AG04450 (cell line): ENCODE measurements around the gene STMP1. TPM values are rescaled to one million over a fixed set of nuclear protein-coding genes. Genes with fewer than 3 reads are reported as not detected.
A peak's percentile ranks its signal among the peaks of the same experiment; 100 is the strongest.

Source experiments
- CTCF ChIA-PET: fragments of 300-600, 350-600 bp; formaldehyde crosslinking; extraction: SDS; loops from one replicate; lab custom pipeline; 2022; ENCODE audit warnings: antibody characterized with exemption, inconsistent platforms; lab: Charles Lee
- POLR2A ChIA-PET: fragments of 350-600 bp; formaldehyde crosslinking; extraction: SDS; loops from one replicate; lab custom pipeline; 2021; ENCODE audit warnings: antibody characterized with exemption, inconsistent platforms; lab: Yijun Ruan, JAX
- DNase-seq: peaks from one replicate; pipeline ENCODE4 v3.0.0-alpha.2; 2011; ENCODE audit warnings: low read depth, low spot score
- H3K27ac ChIP-seq: one replicate; pipeline ENCODE4 v1.5.1; 2012; ENCODE audit warnings: low read depth, low read length, control low read depth
- H3K27me3 ChIP-seq: one replicate; pipeline ENCODE4 v1.6.0; 2012; ENCODE audit warnings: low read length; ENCODE audit not compliant: control insufficient read depth, insufficient read depth
- H3K4me3 ChIP-seq: 2 replicates; pipeline ENCODE4 v1.5.1; 2011; ENCODE audit warnings: mild to moderate bottlenecking, low read depth, low read length, control low read depth
- H3K9me3 ChIP-seq: 2 replicates; pipeline ENCODE4 v1.5.1; 2012; ENCODE audit warnings: low read length; ENCODE audit not compliant: control insufficient read depth, insufficient read depth
- CTCF ChIP-seq: IDR thresholded peaks from 2 replicates; pipeline ENCODE4 v1.5.1; 2011; ENCODE audit warnings: low read depth, low read length, control low read depth, inconsistent platforms
- polyA plus RNA-seq: library from polyadenylated mRNA; depleted of rRNA; stranded (reverse); fragments of >200 nt; gene quantifications from 2 replicates; pipeline ENCODE4 v1.2.3, GENCODE V29; 2011

The STMP1 gene
- polyA plus RNA-seq, 1 experiment: 48.2 TPM

- Histone ChIP-seq H3K27ac (no peak overlapping the region), H3K27me3 (no peaks in the 10 kb centered on the region), H3K4me3 (no peak overlapping the region), H3K9me3 (no peaks in the 10 kb centered on the region)
- POLR2A ChIA-PET: no interaction called here
- no peak for TF ChIP-seq CTCF
- no peak for DNase-seq
- CTCF ChIA-PET: interaction anchor here (2.9 kb wide), 1 partner anchor 34 kb away, joined by 12 read pairs; no protein-coding TSS in a partner anchor
These were observed 16.6 kb downstream of the STMP1 start for GRCh38 chr7:135678612-135679575.

DNA sequence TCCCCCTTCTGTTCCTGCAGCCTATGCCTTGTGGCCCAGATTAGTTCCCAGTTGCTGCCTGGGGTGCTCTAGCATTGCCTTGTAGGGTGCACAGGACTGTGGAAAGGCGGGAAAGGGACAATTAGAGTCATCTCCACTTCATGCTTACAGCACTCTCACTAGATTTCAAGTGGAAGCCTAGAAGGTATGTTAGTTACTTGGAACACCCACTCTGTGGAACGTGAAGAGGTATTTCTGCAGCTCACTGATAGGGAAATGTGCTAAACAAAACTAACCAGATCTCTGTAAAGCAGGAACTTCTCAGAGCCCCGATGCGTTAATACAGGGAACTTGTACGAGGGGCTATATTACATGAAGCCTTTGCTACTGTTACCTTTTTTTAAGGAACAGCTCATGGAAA, 19.4 kb downstream of the STMP1 start:
- DNase-seq: no peak
- ChIA-PET POLR2A (no interaction called here), CTCF (interaction anchor here (0.8 to 7.7 kb wide), 2 partner anchors 8 to 36 kb away, joined by 3 to 44 read pairs; no protein-coding TSS in a partner anchor)
- no peaks in the 10 kb centered on the region for H3K9me3 ChIP-seq
- TF ChIP-seq CTCF: no peak
- H3K27me3 ChIP-seq: no peaks in the 10 kb centered on the region
- H3K27ac ChIP-seq: no peak overlapping the region
- no peak overlapping the region for H3K4me3 ChIP-seq

- Histone ChIP-seq H3K27me3 (no peaks in the 10 kb centered on the region), H3K9me3 (no peaks in the 10 kb centered on the region), H3K4me3 (no peak overlapping the region), H3K27ac (no peak overlapping the region)
- no peak for TF ChIP-seq CTCF
- ChIA-PET POLR2A (no interaction called here), CTCF (interaction anchor here (0.8 to 7.7 kb wide), 2 partner anchors 9 to 37 kb away, joined by 3 to 44 read pairs; no protein-coding TSS in a partner anchor)
- DNase-seq: no peak
These were observed 19.9 kb downstream of the STMP1 start for GRCh38 chr7:135682191-135682590.

DNA sequence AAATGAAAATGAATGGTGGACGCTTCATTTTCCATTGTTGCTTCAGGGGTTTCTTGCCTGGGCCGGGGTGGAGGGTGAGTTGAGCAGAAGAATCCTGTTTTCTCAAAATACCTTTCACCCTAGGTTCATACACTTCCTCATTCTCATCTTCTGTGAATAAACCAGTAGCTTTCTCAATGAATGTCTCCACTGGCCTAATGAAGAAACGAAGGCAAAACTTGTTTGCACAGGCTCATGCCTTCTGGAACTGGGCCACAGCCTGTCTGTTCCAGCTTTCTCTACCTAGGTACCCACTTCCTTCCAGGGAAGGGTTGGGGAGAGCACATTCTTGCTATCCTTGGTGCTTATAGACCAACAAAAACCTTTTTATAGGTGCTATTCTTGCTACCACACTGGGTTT, 21.3 kb downstream of the STMP1 start:
- ChIA-PET POLR2A (no interaction called here), CTCF (interaction anchor here (0.8 to 7.7 kb wide), 4 partner anchors 10 to 117 kb away, joined by 4 to 44 read pairs (median 6); no protein-coding TSS in a partner anchor)
- no peaks in the 10 kb centered on the region for H3K9me3 ChIP-seq
- no peak for DNase-seq
- TF ChIP-seq CTCF: no peak
- peak overlapping the region; percentile 24 for H3K27ac ChIP-seq
- H3K27me3 ChIP-seq: no peaks in the 10 kb centered on the region
- H3K4me3 ChIP-seq: no peak overlapping the region

- CTCF ChIA-PET: interaction anchor here (0.8 to 7.7 kb wide), 4 partner anchors 11 to 117 kb away, joined by 4 to 44 read pairs (median 6); no protein-coding TSS in a partner anchor
These were observed 21.8 kb downstream of the STMP1 start for GRCh38 chr7:135684136-135684535.

More at GRCh38 chr7:135684136-135684535, 21.8 kb downstream of the STMP1 start:
- TF ChIP-seq CTCF: no peak
- Histone ChIP-seq H3K4me3 (no peak overlapping the region), H3K27me3 (no peaks in the 10 kb centered on the region), H3K27ac (peak overlapping the region; percentile 24), H3K9me3 (no peaks in the 10 kb centered on the region)
- no peak for DNase-seq
- POLR2A ChIA-PET: no interaction called here
